Heart left ventricle (tissue), 13 donors: Measurements from ENCODE around the gene MSI2.

ENCODE experiments used
- CTCF ChIP-seq, 12 donors: fragments of 200-600 bp; sonication (generic) in 4 of 12; IDR thresholded peaks; one replicate each; pipeline versions ENCODE4 v1.5.0 to v1.8.0; 2018 to 2022; ENCODE audit warnings: antibody characterized with exemption in 12 of 12, mild to moderate bottlenecking in 5 of 12
- POLR2A ChIP-seq, 2 donors: fragments of 450-650 bp; IDR thresholded peaks; one replicate each; pipeline ENCODE4 v1.6.1; 2017; ENCODE audit warnings: antibody characterized with exemption in 2 of 2, mild to moderate bottlenecking in 2 of 2, moderate library complexity in 2 of 2
- donor health status: ischemic (EF 13 %, LVEDD 7.1; RV severe dilation, severe dysfunction).
- donor health status: DM: no; HTN: yes; CAD: no.
- donor health status: DM: no; HTN: no; CAD: no.
- donor health status: ischemic (EF 25% LVEDD 6.9; RV normal size, moderate dysfunction).
- donor health status: ischemic (EF 25% LVEDD 5.7; RV mildly dilated, moderate dysfunction).
- donor health status: ischemic (EF 35%, LVEDD 5.7; RV mildly dilated, moderate dysfunction).
- donor health status: nonischemic (EF 11% LVEDD 7.7; RV severe dilation, severe dysfunction).
- donor health status: DM: yes; HTN: yes; CAD: no.
- donor health status: PGD.
- donor health status: ischemic (EF 29% LVEDD 5.4; RV normal size, mild dysfunction).
- donor health status: nonischemic (EF 23%, LVEDD 6.1; RV moderate dilation, normal function).

- no peak for TF ChIP-seq CTCF (IDR thresholded peaks at IDR 0.05)
- TF ChIP-seq POLR2A (IDR thresholded peaks at IDR 0.05), result no peak
Observed at GRCh38 chr17:57544834-57545463, 288.6 kb downstream of the MSI2 start.
